IPS-18a (cell line): Measurements from ENCODE around the gene SOX21.

Experiments
- H3K27ac ChIP-seq: one replicate; pipeline ENCODE4 v1.5.1; 2013; ENCODE audit warnings: low read length
- H3K27me3 ChIP-seq: one replicate; pipeline ENCODE4 v1.6.1; 2013; ENCODE audit warnings: mild to moderate bottlenecking, low read length; ENCODE audit not compliant: control insufficient read depth, insufficient read depth
- H3K36me3 ChIP-seq: one replicate; pipeline ENCODE4 v1.6.1; 2013; ENCODE audit warnings: low read depth, low read length; ENCODE audit not compliant: control insufficient read depth
- H3K4me1 ChIP-seq: one replicate; pipeline ENCODE4 v1.6.1; 2013; ENCODE audit warnings: low read depth, low read length; ENCODE audit not compliant: control insufficient read depth
- H3K4me3 ChIP-seq: one replicate; pipeline ENCODE4 v1.5.1; 2013; ENCODE audit warnings: low read length
- H3K9ac ChIP-seq: one replicate; pipeline ENCODE4 v1.6.1; 2013; ENCODE audit warnings: mild to moderate bottlenecking, low read length, moderate library complexity
- H3K9me3 ChIP-seq: one replicate; pipeline ENCODE4 v1.6.1; 2013; ENCODE audit warnings: low read depth, low read length; ENCODE audit not compliant: control insufficient read depth

The SOX21 gene

GRCh38 chr13:94700536-94700935 is 11.8 kb downstream of the SOX21 start:
- H3K36me3 ChIP-seq: no peaks in the 10 kb centered on the region
- H3K27ac ChIP-seq: no peak overlapping the region
- no peaks in the 10 kb centered on the region for H3K9me3 ChIP-seq
- no peak overlapping the region for H3K9ac ChIP-seq
- H3K4me3 ChIP-seq: no peak overlapping the region
- peaks cover 67% of the 10 kb centered on the region for H3K27me3 ChIP-seq
- peaks cover 29% of the 10 kb centered on the region for H3K4me1 ChIP-seq

GRCh38 chr13:94700051-94700535 is 12.3 kb downstream of the SOX21 start:
- Histone ChIP-seq H3K9me3 (no peaks in the 10 kb centered on the region), H3K4me3 (no peak overlapping the region), H3K4me1 (peaks cover 26% of the 10 kb centered on the region), H3K27ac (no peak overlapping the region), H3K36me3 (no peaks in the 10 kb centered on the region), H3K9ac (no peak overlapping the region), H3K27me3 (peaks cover 62% of the 10 kb centered on the region)

- H3K9ac ChIP-seq: no peak overlapping the region
Measured at GRCh38 chr13:94696171-94696570, 16.2 kb downstream of the SOX21 start.

DNA sequence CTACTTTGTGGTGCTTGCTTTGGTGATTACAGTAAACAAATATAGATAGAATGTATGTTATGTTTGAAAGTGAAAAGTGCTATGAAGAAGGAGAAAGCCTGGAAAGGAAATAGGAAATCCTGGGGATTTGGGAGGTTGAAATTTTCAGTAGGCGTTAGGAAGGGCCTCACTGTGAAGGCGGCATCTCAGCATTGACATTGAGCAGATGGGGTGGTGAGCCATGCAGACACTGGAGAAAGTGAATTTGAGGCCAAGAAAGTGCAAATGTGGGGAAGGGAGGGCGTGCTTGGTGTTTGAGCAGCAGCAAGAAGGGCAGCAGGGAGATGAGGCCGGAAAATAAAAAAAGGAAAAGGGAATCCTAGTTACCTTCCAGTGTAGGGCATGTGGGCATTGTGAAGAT is 20.3 kb downstream of the SOX21 start:
- Histone ChIP-seq H3K9me3 (no peaks in the 10 kb centered on the region), H3K4me1 (no peaks in the 10 kb centered on the region), H3K36me3 (no peaks in the 10 kb centered on the region), H3K9ac (no peak overlapping the region), H3K27ac (no peak overlapping the region), H3K27me3 (no peaks in the 10 kb centered on the region), H3K4me3 (no peak overlapping the region)

More at GRCh38 chr13:94696171-94696570, 16.2 kb downstream of the SOX21 start:
- no peak overlapping the region for H3K27ac ChIP-seq
- no peaks in the 10 kb centered on the region for H3K4me1 ChIP-seq
- H3K36me3 ChIP-seq: no peaks in the 10 kb centered on the region
- H3K4me3 ChIP-seq: no peak overlapping the region
- peaks cover 23% of the 10 kb centered on the region for H3K27me3 ChIP-seq
- H3K9me3 ChIP-seq: no peaks in the 10 kb centered on the region

DNA sequence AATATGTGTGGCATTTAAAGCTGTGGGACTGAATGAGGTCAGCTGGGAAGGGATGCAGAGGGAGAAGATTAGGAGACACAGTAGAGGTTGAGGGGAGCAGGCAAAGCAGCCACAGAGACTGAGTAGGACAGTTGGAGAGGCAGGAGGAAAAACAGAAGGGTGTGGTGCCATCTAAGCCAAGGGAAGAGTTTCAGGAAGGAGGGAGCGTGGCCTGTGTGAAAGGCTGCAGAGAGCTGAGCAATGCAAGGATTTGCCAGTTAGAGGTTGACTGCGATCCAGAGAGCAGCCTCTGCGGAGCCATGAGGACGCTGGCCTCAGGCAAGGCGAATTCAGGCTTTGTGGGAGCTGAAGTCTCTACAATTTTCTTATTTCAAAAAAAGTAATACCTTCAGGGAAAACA is 28.9 kb downstream of the SOX21 start:
- Histone ChIP-seq H3K36me3 (no peaks in the 10 kb centered on the region), H3K4me1 (no peaks in the 10 kb centered on the region), H3K9me3 (no peaks in the 10 kb centered on the region), H3K27ac (no peak overlapping the region), H3K9ac (no peak overlapping the region), H3K4me3 (no peak overlapping the region), H3K27me3 (no peaks in the 10 kb centered on the region)

DNA sequence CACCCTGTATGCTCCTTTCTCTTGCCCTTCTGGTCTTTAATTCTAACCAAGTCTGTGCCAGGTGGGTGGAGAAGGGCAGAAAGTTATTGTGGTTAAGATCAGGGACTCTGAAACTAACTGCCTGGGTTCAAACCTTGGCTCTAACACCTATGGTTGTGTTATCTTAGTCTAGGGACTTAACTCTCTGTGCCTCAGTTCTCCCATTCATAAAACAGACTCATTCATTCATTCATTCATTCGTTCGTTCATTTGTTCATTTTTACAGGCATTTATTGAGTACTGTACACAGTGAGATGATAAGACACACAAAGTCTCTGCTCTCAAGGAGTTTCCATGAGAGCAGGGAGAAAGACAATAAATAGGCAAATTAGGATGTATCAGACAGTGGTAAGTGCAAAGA is 30.1 kb downstream of the SOX21 start:
- H3K4me1 ChIP-seq: no peaks in the 10 kb centered on the region
- no peaks in the 10 kb centered on the region for H3K36me3 ChIP-seq
- no peaks in the 10 kb centered on the region for H3K9me3 ChIP-seq
- H3K4me3 ChIP-seq: no peak overlapping the region
- H3K27ac ChIP-seq: no peak overlapping the region
- H3K27me3 ChIP-seq: no peaks in the 10 kb centered on the region
- H3K9ac ChIP-seq: no peak overlapping the region

DNA sequence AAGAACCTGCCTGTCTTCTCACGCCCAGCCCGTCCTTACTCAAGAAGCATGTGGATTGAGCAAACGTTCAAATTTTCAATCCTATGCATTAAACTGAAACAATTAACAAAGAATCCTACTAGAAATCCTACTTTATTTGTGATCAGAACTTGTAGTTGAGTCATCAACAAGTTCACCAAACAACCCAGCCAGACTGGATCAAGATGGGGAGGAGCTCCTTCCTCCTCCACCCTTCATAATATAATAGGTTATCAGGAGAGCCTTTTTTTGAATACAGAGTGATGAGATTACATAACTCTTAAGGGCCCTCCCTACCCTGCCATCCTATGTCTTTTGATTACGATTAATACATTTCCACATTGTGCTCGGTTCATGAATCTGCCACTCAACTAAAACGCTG is 32.7 kb downstream of the SOX21 start:
- H3K4me3 ChIP-seq: no peak overlapping the region
- no peaks in the 10 kb centered on the region for H3K36me3 ChIP-seq
- H3K27me3 ChIP-seq: no peaks in the 10 kb centered on the region
- no peak overlapping the region for H3K9ac ChIP-seq
- no peaks in the 10 kb centered on the region for H3K9me3 ChIP-seq
- peaks cover under 1% of the 10 kb centered on the region for H3K4me1 ChIP-seq
- H3K27ac ChIP-seq: no peak overlapping the region

DNA sequence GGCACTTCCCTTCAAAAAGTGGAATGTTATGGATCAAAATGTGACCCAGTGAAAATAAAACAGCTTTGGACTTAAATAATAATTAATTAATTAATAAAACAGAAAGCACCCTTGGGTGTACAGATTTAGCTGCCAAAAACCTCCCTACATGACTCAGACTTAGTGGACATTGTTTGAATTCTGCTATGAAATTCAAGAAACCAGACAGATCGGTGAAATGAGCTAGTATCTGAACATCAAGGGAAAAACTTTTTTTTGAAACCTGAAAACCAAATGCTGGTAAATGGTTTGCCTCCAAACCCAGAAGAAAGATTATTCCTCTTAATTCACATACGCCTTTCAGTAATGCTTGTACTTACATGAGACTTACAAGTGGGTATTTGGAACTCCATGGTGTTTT is 33.5 kb downstream of the SOX21 start:
- Histone ChIP-seq H3K9me3 (no peaks in the 10 kb centered on the region), H3K27ac (no peak overlapping the region), H3K4me1 (peaks cover 8% of the 10 kb centered on the region), H3K9ac (no peak overlapping the region), H3K36me3 (no peaks in the 10 kb centered on the region), H3K4me3 (no peak overlapping the region), H3K27me3 (no peaks in the 10 kb centered on the region)

DNA sequence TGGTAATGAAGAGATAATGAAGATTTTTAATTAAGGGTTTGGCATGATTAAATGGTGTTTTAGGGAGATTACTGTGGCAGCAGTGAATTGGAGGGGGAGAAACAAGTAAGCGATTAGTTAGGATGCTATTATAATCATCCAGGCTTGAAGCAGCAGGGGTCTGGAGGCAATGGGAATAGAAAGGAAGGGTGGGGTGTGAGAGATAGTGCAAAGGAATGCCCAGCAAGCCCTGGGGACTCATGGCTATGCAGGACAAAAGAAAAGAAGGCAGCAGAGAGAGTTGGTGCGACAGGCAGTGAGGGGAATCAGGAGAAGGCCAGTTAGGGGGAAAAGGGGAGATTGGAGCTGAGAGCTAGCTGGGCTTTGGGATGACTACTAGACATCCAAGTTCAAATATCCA is 34.5 kb downstream of the SOX21 start:
- H3K9ac ChIP-seq: no peak overlapping the region
- no peaks in the 10 kb centered on the region for H3K9me3 ChIP-seq
- H3K4me3 ChIP-seq: no peak overlapping the region

GRCh38 chr13:94674609-94675348 is 37.6 kb downstream of the SOX21 start:
- H3K9ac ChIP-seq: no peak overlapping the region
- H3K36me3 ChIP-seq: no peaks in the 10 kb centered on the region
- H3K9me3 ChIP-seq: no peaks in the 10 kb centered on the region
- H3K4me3 ChIP-seq: no peak overlapping the region
- H3K4me1 ChIP-seq: peaks cover 13% of the 10 kb centered on the region
- H3K27me3 ChIP-seq: no peaks in the 10 kb centered on the region
- H3K27ac ChIP-seq: no peak overlapping the region

More for the DNA sequence above, 34.5 kb downstream of the SOX21 start:
- H3K27me3 ChIP-seq: no peaks in the 10 kb centered on the region
- H3K27ac ChIP-seq: no peak overlapping the region
- H3K36me3 ChIP-seq: no peaks in the 10 kb centered on the region
- H3K4me1 ChIP-seq: peaks cover 13% of the 10 kb centered on the region

DNA sequence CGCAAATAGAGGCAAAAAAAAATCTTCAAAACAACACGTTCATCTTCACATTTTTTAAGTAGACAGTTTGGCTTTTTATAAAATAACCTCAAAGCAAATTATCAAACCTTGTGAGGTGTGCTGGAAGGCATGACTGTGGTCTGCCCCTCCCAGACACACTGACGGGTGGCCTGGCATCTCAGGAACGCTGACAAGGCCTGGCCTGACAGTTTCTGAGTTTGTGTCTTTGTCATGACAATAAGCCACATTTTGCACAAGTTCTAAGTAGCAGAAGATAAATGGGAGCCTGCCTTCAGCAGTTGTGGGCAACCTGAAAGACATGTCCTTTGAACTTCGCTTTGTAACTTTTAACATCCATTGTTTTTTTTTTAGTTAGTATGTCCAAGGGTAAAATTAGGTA is 38.5 kb downstream of the SOX21 start:
- Histone ChIP-seq H3K4me1 (peaks cover 13% of the 10 kb centered on the region), H3K27me3 (no peaks in the 10 kb centered on the region), H3K4me3 (no peak overlapping the region), H3K27ac (no peak overlapping the region), H3K9ac (no peak overlapping the region), H3K9me3 (no peaks in the 10 kb centered on the region), H3K36me3 (no peaks in the 10 kb centered on the region)

GRCh38 chr13:94672400-94672799 is 39.9 kb downstream of the SOX21 start:
- no peaks in the 10 kb centered on the region for H3K9me3 ChIP-seq
- H3K27ac ChIP-seq: no peak overlapping the region
- H3K36me3 ChIP-seq: no peaks in the 10 kb centered on the region
- peaks cover 13% of the 10 kb centered on the region for H3K4me1 ChIP-seq
- H3K27me3 ChIP-seq: no peaks in the 10 kb centered on the region
- H3K9ac ChIP-seq: no peak overlapping the region
- no peak overlapping the region for H3K4me3 ChIP-seq
